Measurements from ENCODE around the gene FBXL17. TPM values are rescaled to one million over a fixed set of nuclear protein-coding genes. Genes with fewer than 3 reads are reported as not detected.

FBXL17 gene
- total and polyA plus RNA-seq, 2 of the 13 experiments (the other 11 are each of a cell fraction or from before 2014, with no cell fraction given): 3.0 to 7.9 TPM

DNA sequence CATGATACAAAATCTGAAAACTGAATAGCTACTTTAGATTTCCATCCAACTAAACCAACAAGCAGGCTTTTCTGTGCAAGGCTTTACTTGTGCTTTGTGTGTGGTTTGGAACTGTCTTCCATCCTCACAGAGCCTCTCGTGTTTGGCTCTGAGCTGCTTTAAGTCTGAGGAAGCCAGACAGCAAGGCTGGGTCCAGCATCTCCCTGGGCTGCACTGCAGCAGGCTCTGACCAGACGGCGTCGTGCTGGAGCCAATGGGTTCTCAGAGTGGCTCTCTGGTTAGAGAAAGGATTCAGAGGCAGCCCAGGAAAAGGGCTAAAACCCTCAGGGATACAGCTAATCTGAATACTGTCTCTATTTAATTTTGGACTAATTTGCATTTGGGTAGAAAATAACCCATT lies 503.2 kb downstream of the FBXL17 start:
- BruUV-seq (replicated peaks): no TSS peak
- intact Hi-C loops (cut with micrococcal nuclease; ENCODE audit: unreplicated experiment): no loop called here
- no peak for TF ChIP-seq BCL6 (CRISPR knock-in tag; IDR thresholded peaks at IDR 0.05)
- TF ChIP-seq BRCA1 (CRISPR knock-in tag; IDR thresholded peaks at IDR 0.05): no peak
- TF ChIP-seq, protein P1, sequence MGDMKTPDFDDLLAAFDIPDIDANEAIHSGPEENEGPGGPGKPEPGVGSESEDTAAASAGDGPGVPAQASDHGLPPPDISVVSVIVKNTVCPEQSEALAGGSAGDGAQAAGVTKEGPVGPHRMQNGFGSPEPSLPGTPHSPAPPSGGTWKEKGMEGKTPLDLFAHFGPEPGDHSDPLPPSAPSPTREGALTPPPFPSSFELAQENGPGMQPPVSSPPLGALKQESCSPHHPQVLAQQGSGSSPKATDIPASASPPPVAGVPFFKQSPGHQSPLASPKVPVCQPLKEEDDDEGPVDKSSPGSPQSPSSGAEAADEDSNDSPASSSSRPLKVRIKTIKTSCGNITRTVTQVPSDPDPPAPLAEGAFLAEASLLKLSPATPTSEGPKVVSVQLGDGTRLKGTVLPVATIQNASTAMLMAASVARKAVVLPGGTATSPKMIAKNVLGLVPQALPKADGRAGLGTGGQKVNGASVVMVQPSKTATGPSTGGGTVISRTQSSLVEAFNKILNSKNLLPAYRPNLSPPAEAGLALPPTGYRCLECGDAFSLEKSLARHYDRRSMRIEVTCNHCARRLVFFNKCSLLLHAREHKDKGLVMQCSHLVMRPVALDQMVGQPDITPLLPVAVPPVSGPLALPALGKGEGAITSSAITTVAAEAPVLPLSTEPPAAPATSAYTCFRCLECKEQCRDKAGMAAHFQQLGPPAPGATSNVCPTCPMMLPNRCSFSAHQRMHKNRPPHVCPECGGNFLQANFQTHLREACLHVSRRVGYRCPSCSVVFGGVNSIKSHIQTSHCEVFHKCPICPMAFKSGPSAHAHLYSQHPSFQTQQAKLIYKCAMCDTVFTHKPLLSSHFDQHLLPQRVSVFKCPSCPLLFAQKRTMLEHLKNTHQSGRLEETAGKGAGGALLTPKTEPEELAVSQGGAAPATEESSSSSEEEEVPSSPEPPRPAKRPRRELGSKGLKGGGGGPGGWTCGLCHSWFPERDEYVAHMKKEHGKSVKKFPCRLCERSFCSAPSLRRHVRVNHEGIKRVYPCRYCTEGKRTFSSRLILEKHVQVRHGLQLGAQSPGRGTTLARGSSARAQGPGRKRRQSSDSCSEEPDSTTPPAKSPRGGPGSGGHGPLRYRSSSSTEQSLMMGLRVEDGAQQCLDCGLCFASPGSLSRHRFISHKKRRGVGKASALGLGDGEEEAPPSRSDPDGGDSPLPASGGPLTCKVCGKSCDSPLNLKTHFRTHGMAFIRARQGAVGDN (CRISPR knock-in tag; IDR thresholded peaks at IDR 0.05): no peak
- no peak for TF ChIP-seq SMARCC2 (IDR thresholded peaks at IDR 0.05)
- TF ChIP-seq, protein P2, sequence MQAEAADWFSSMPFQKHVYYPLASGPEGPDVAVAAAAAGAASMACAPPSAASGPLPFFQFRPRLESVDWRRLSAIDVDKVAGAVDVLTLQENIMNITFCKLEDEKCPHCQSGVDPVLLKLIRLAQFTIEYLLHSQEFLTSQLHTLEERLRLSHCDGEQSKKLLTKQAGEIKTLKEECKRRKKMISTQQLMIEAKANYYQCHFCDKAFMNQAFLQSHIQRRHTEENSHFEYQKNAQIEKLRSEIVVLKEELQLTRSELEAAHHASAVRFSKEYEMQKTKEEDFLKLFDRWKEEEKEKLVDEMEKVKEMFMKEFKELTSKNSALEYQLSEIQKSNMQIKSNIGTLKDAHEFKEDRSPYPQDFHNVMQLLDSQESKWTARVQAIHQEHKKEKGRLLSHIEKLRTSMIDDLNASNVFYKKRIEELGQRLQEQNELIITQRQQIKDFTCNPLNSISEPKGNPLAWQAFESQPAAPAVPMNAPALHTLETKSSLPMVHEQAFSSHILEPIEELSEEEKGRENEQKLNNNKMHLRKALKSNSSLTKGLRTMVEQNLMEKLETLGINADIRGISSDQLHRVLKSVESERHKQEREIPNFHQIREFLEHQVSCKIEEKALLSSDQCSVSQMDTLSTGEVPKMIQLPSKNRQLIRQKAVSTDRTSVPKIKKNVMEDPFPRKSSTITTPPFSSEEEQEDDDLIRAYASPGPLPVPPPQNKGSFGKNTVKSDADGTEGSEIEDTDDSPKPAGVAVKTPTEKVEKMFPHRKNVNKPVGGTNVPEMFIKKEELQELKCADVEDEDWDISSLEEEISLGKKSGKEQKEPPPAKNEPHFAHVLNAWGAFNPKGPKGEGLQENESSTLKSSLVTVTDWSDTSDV (CRISPR knock-in tag; IDR thresholded peaks at IDR 0.05): no peak
- TF ChIP-seq, protein P3, sequence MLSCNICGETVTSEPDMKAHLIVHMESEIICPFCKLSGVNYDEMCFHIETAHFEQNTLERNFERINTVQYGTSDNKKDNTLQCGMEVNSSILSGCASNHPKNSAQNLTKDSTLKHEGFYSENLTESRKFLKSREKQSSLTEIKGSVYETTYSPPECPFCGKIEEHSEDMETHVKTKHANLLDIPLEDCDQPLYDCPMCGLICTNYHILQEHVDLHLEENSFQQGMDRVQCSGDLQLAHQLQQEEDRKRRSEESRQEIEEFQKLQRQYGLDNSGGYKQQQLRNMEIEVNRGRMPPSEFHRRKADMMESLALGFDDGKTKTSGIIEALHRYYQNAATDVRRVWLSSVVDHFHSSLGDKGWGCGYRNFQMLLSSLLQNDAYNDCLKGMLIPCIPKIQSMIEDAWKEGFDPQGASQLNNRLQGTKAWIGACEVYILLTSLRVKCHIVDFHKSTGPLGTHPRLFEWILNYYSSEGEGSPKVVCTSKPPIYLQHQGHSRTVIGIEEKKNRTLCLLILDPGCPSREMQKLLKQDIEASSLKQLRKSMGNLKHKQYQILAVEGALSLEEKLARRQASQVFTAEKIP (CRISPR knock-in tag; IDR thresholded peaks at IDR 0.05; ENCODE audit: borderline replicate concordance): no peak
- TF ChIP-seq SOX13 (IDR thresholded peaks at IDR 0.05): no peak
- TF ChIP-seq SOX13 (CRISPR knock-in tag; conservative IDR thresholded peaks at IDR 0.05 in 1 of 2, IDR thresholded peaks at IDR 0.05 in 1 of 2): no peak
- TF ChIP-seq, protein P4, sequence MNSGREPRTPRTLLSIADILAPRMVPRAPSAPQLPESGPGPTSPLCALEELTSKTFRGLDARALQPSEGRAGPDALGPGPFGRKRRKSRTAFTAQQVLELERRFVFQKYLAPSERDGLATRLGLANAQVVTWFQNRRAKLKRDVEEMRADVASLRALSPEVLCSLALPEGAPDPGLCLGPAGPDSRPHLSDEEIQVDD (CRISPR knock-in tag; IDR thresholded peaks at IDR 0.05; ENCODE audit: borderline replicate concordance): no peak
- no peak for TF ChIP-seq CREB1 (IDR thresholded peaks at IDR 0.05)
- TF ChIP-seq CREB1 (CRISPR knock-in tag; IDR thresholded peaks at IDR 0.05): no peak

More for the DNA sequence above, 503.2 kb downstream of the FBXL17 start:
- ATAC-seq: no peak
- ChIA-PET POLR2A (no interaction called here), CTCF (ENCODE audit: low intra/inter-chr PET ratio, low total read pairs) (no interaction called here)
- no peak for DNase-seq (ENCODE audit: low spot score)
- H3K4me3 ChIP-seq (replicated peaks in 1 of 3; ENCODE audit: insufficient read depth in 1 of 3, low read depth in 2 of 3, low read length in 3 of 3): no peak overlapping the region
- no peak overlapping the region for H3K4me2 ChIP-seq (ENCODE audit: low read depth, low read length)
- H3K79me2 ChIP-seq (ENCODE audit: insufficient read depth, low read length): no peaks in the 10 kb centered on the region
- no peaks in the 10 kb centered on the region for H3K36me3 ChIP-seq (replicated peaks in 1 of 2; ENCODE audit: control insufficient read depth in 1 of 2, insufficient read depth in 2 of 2, low read length in 2 of 2)
- no peaks in the 10 kb centered on the region for H3K4me1 ChIP-seq (ENCODE audit: insufficient read depth, low read length)
- no peak for FAIRE-seq
- no peak overlapping the region for H3K9ac ChIP-seq (ENCODE audit: insufficient read depth, low read depth, low read length)
- H2AFZ ChIP-seq (ENCODE audit: low read length): no peak overlapping the region
- no peak overlapping the region for H3K27ac ChIP-seq (ENCODE audit: extremely low read length, insufficient read depth, low read length)
- no peaks in the 10 kb centered on the region for H3K27me3 ChIP-seq (ENCODE audit: control insufficient read depth in 1 of 2, insufficient read depth in 2 of 2, low read length in 2 of 2)
- in situ Hi-C loops (cut with HindIII; ENCODE audit: extremely low pct_ligation_motif_present, low pct_unique_long_range_greater_than_20kb): no loop called here
- whole genome bisulfite sequencing (ENCODE audit: low lambda C conversion rate): 90% methylated on average over 4 of the region's 4 CpGs
- H3K9me3 ChIP-seq (ENCODE audit: low read length): no peaks in the 10 kb centered on the region
- H4K20me1 ChIP-seq (ENCODE audit: insufficient read depth, low read length): no peaks in the 10 kb centered on the region
